Lower leg skin (tissue), 3 donors: ENCODE data around the gene FIS1.

Source experiments
- CTCF ChIP-seq, 3 donors: fragments of 450-650 bp; IDR thresholded peaks; one replicate each; pipeline ENCODE4 v1.5.1; 2016; ENCODE audit warnings: antibody characterized with exemption in 3 of 3, mild to moderate bottlenecking in 3 of 3, moderate library complexity in 2 of 3
- POLR2A ChIP-seq, 2 donors: fragments of 450-650 bp; IDR thresholded peaks; one replicate each; pipeline ENCODE4 v1.6.1; 2016 to 2017; ENCODE audit warnings: antibody characterized with exemption in 2 of 2, mild to moderate bottlenecking in 1 of 2, moderate library complexity in 1 of 2

GRCh38 chr7:101197991-101198390, 46.9 kb downstream of the FIS1 start:
- no peak for TF ChIP-seq CTCF (IDR thresholded peaks at IDR 0.05)
- TF ChIP-seq POLR2A (IDR thresholded peaks at IDR 0.05) = no peak
